HG03108 (cell line): ENCODE results near the gene SPAAR.
"Not testable (repeated sequence)": the region's sequence is repeated elsewhere in the genome, so short reads cannot be mapped to it uniquely, and the experiment has no call there.

Source experiments
- ATAC-seq: cut with Tn5 transposase; IDR thresholded peaks from one replicate; pipeline ENCODE4 v1.9.1; 2021; ENCODE audit warnings: moderate library complexity; ENCODE audit not compliant: unreplicated experiment

The SPAAR gene

GRCh38 chr9:35909274-35909673, at the start of gene SPAAR:
SPAAR (plus strand) TSS chr9:35909490; CDS start chr9:35910464, 974 bp downstream.
- no peak for ATAC-seq

GRCh38 chr9:35859990-35860339, 49.3 kb upstream of the SPAAR start:
- ATAC-seq = no peak

- no peak for ATAC-seq
These were observed 48.0 kb upstream of the SPAAR start for GRCh38 chr9:35861161-35861897.

GRCh38 chr9:35862328-35862727, 47.0 kb upstream of the SPAAR start:
- ATAC-seq = no peak

GRCh38 chr9:35863583-35863982, 45.7 kb upstream of the SPAAR start:
- no peak for ATAC-seq

GRCh38 chr9:35864695-35865255, 44.5 kb upstream of the SPAAR start:
- no peak for ATAC-seq

GRCh38 chr9:35867538-35867937, 41.8 kb upstream of the SPAAR start:
- ATAC-seq = no peak

- ATAC-seq = no peak
These were observed 40.4 kb upstream of the SPAAR start for GRCh38 chr9:35868933-35869332.

GRCh38 chr9:35869621-35870216, 39.6 kb upstream of the SPAAR start:
- ATAC-seq = no peak

GRCh38 chr9:35870351-35870923, 38.9 kb upstream of the SPAAR start, which contains the start of gene OR13J1:
OR13J1 (minus strand) TSS chr9:35870401; CDS start chr9:35870401, 0 bp downstream.
- ATAC-seq = no peak

- no peak for ATAC-seq
These were observed 37.7 kb upstream of the SPAAR start for GRCh38 chr9:35871545-35871944.

- no peak for ATAC-seq
These were observed 36.8 kb upstream of the SPAAR start for GRCh38 chr9:35872505-35872904.

GRCh38 chr9:35882263-35882848, 26.9 kb upstream of the SPAAR start:
- no peak for ATAC-seq

- no peak for ATAC-seq
These were observed 26.3 kb upstream of the SPAAR start for GRCh38 chr9:35882996-35883395.

GRCh38 chr9:35884908-35885307, 24.4 kb upstream of the SPAAR start:
- not testable (repeated sequence) for ATAC-seq

GRCh38 chr9:35891646-35892045, 17.6 kb upstream of the SPAAR start:
- ATAC-seq = no peak

- ATAC-seq = no peak
These were observed 17.2 kb upstream of the SPAAR start for GRCh38 chr9:35892051-35892450.

- ATAC-seq = no peak
These were observed 12.7 kb upstream of the SPAAR start for GRCh38 chr9:35896570-35896969.

- not testable (repeated sequence) for ATAC-seq
These were observed 11.8 kb upstream of the SPAAR start for GRCh38 chr9:35897376-35898099.

- ATAC-seq = no peak
These were observed 11.0 kb upstream of the SPAAR start for GRCh38 chr9:35898337-35898736.

GRCh38 chr9:35899021-35899420, 10.3 kb upstream of the SPAAR start:
- ATAC-seq = no peak
